Activated T-cell treated with anti-CD3 and anti-CD28 coated beads for 24 hours (primary cell): ENCODE measurements around the gene TIMM23.
"Not testable (repeated sequence)": the region's sequence is repeated elsewhere in the genome, so short reads cannot be mapped to it uniquely, and the experiment has no call there.

Experiments
- DNase-seq: peaks from one replicate; pipeline ENCODE4 v3.0.0-alpha.2; 2020; ENCODE audit warnings: low read depth

TIMM23 gene

GRCh38 chr10:46024948-46025347 lies 52.7 kb downstream of the TIMM23 start:
- DNase-seq = no peak

GRCh38 chr10:46025406-46025805 lies 53.1 kb downstream of the TIMM23 start:
- DNase-seq = no peak

DNA sequence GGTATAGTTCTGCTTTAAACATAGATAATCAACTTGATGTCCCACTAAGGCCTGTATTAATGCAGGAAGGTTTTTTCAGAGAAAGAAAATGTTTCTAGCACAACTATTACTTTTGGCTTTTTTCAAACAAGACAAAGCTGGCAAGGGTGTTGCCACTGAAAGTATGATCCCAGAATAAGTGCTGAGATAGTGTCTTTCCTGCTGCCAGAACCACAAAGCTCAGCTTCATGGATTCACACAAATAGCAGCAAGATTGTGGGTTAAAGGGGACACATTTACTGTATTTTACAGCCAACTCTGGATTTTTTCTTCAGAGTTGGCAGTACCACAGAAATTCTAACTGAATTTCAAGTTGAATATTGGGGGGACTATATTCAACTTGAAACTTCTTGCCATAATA lies 53.8 kb downstream of the TIMM23 start:
- DNase-seq = no peak

DNA sequence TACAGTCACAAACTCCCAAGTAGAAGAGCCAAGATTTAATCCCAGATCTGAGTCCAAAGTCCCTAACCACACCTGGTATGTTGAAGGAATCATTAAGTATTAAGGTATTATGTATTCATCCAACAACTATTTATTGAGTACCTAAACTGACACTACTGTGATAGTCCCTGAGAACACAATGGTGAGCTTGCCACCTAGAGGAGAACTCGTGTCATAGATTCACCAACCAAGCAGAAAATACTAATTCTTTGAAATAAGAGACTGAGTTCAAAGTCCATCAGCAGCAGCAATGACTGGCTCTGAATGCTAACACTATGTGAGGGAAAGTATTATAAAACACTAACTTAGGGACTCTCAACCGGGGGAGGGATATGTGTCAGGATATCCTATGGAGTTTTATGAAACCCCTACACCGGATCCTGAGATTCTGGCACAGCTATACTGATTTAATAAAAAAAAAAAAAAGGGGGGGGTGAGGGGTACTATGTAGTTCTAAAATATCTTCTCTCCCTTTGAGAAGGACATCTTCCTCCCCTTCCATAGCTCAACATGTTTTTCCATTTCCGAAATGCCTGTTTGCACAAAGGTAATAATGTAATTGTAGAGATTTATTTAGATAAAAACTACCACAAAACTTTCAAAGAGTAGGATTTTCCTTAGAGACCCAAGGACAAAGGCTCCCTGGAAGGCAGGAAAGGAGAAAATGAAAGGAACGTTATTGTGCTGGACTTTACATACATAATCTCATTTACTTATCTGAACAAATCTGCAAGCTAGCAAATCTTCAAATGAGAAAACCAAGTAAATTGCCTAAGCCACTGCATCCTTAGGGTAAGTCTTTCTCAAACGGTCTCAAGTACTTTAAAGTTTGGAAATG lies 56.5 kb downstream of the TIMM23 start:
- DNase-seq = peak; percentile 13

- DNase-seq = no peak
These were observed 57.3 kb downstream of the TIMM23 start for GRCh38 chr10:46029461-46030030.

DNA sequence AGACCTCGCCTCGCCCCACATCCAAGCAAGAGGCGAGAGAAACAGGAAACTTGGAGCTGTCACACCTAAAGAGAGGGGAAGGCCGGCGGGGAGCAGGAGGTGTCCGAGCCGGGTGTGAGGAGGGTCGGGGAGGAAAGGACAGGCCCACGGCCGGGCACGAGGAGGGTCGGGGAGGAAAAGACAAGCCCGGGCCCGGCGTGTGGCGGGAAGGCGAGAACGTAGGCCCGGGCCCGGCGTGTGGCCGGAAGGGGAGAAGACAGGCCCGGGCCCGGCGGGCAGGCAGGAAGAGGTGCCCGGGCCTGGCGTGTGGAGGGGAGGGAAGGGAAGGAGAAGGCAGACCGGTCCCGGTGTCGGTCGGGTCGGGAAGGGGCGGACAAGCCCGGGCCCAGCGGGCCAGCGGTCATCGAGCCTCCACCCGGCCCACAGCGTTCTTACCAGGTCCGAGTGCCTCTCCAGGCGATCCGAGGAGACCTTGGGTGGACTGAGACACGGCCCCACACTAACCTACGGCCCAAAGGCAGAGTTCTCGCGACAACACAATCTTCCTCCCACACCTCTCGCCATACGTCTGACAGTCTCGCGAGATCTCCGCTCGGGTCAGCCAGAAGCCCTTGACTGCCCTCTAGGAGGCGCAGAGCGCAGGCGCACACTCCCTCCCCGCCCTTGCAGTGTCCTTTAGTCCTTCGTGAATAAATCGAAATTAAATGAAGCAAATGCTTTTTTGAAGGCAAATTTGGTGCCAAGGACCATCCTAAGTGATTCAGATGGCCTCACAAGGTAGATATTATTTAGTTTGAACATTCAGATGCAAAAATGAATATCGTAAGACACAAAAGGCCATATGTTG lies 58.0 kb downstream of the TIMM23 start, which contains the start of gene NCOA4:
NCOA4 (minus strand) TSS at position 533 of the 847 bp plus-strand sequence. CDS start 13,943 bp downstream, outside the sequence.
- DNase-seq = peak; percentile 94

DNA sequence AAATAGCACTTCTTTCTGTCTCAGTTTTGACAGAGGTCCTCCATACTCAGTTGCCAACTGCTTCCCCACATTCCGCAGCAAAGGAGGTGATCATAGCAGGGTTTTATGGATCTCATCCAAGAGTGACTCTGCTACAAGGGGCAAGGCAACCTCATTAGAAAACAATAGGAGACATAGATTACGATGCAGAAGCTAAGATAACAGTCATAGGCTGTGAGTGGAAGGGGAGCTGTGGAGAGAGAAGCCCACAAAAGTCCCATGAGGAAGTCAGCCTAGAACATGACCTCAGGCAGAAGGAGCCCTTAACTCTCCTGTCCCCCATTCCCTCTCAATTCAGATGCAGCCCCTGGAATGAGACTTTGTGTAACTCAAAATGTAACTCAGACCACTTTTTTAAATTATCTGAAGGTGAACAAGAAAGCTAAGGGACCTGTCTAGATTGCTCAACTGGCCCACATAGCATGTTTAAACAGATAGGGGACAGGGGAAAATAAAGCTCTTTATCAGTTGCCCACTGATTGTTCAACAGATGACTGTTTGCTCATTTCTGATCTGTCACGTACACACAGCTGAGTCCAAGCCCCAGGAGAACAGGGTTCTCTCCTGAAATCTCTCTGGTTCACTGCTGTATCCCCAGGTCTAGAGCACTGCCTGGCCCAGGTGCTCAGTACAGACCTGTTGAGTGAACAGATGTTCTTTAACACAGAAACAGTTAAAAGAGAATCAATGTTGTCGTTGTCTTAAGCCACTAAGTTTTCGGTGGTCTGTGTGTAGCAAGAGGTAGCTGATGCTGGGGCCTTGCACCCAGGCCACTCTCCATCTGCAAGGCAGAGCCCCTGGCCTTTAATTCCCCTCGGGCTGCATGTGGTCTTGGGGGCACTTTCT lies 59.6 kb downstream of the TIMM23 start:
- DNase-seq = no peak

DNA sequence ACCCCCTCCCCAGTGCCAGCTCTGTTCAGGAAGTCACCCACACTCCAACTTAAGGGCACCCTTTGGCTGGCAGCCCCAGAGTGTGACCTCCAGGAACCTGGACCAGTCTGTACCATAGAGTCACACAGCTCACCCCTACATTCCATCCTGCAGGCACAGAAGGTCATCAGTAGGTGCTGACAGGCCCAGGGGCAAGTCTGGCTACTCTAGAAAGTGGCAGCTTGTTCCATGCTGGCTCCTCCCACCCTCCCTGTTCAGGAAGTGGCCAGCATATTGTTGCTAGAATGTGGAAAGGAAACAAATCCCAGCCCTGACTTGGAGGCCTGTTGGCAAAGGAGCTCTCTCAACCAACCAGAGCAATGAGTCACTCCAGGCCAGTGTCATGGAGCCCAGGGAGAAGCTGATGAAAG lies 61.3 kb downstream of the TIMM23 start:
- no peak for DNase-seq

GRCh38 chr10:46035923-46036849 lies 63.9 kb downstream of the TIMM23 start:
- no peak for DNase-seq

DNA sequence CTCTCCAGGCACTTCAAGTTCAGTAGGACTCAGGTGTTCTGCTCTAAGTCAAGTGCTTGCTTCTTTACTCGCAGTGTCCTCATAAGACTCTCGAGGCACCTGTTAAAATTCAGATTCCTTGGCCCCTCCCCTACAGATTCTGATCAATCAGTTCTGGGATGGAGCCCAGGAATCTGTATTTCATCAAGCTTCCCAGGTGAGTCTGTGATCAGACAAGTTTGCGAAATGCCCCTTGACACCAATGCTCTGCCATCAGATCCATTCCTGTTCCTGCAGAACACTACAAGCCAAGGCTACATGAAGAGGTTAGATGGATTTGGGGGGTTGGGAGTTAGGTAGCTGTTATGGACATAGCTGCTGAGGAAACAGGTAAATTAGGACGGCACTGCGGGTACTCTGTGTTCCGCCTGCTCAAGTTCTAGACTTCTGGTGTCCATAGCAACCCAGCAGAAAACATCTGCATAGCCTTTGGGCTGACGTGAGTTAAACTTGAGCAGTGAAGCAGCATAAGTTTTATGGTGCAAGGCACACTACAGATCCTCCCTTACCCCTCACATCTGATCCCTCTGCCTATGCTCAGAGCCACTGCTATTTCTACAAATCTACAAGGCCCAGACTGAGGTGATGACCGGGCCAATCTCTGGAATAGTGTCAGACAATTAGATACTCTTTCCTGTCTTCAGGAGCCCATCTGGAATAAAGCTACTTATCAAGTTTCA lies 65.0 kb downstream of the TIMM23 start:
- DNase-seq = no peak

GRCh38 chr10:46040004-46040403 lies 67.7 kb downstream of the TIMM23 start:
- no peak for DNase-seq

DNA sequence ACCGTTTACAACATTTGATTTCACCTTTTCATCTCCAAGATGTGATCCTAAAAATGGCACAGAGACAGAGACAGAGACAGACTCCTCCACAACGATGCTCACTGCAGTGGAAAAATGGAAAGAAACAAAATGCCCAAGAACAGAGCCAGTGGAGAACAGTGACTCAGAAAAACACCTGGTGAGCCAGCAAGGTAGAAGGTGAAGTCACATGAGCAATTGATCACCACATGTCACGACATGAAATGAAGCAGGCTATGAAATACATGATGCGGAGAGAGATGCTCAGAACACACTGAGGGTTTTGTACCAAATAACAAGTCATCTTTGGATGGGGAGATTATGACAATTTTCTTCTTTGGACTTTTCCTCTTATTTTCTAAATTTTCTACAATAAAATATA lies 70.2 kb downstream of the TIMM23 start:
- DNase-seq = no peak

DNA sequence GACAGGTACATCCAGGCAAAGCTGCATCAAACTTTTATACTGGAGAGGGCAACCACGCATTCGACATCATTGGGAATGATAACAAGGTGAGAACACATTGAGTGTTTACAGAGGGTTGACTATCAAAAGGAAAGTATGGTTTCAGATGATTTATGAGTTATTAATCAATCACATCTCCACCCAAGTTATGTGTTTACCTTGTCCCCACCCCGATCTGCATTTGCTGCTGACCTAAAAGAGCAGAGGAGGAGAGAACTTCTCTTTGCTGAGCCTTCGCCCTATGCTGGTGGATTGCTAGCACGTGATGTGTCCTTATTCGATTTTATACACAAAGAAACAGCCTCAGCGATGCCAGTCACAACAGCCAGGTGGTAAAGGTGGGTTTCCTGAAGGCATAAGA lies 74.0 kb downstream of the TIMM23 start, which contains the start of gene MSMB:
MSMB (minus strand) TSS at position 9 of the 400 bp plus-strand sequence. CDS start 32 bp downstream, outside the sequence.
- no peak for DNase-seq

- no peak for DNase-seq
These were observed 75.9 kb downstream of the TIMM23 start for GRCh38 chr10:46048152-46048551.

- not testable (repeated sequence) for DNase-seq
These were observed 77.2 kb downstream of the TIMM23 start for GRCh38 chr10:46049497-46049831.

- DNase-seq = no peak
These were observed 78.8 kb downstream of the TIMM23 start for GRCh38 chr10:46050941-46051623.

GRCh38 chr10:46052057-46052790 lies 79.9 kb downstream of the TIMM23 start:
- DNase-seq = no peak

DNA sequence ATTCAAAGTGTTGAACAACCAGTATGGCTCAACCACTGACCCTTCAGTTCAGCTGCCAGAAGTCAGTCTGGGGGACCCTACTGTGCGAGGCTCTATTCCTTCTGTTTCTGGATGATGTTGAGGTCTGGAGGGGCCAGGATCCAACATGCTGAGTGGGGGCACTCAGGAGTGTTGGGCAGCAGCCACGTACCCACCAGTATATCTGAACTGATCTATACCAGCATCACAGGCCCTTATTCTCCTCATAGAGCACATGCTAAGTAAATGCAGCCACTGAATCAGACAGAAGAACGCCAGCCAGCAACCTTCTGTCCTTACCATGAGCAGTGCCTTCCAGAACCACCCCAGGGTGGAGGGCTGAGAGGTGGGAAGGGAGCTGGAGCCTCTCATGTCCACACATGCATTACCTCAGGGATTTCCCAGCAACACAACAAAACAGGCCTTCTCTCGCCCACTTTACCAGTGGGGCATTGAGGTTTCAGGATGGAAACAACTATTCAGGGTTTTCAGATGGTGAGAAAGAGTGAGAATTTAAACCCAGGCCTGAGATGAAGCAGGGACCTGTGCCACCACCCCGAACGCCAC lies 80.6 kb downstream of the TIMM23 start:
- no peak for DNase-seq
